GM08714 (cell line): ENCODE measurements around the gene BMAL1.
"Not testable (repeated sequence)": the region's sequence is repeated elsewhere in the genome, so short reads cannot be mapped to it uniquely, and the experiment has no call there.

ENCODE experiments used
- H3K4me3 ChIP-seq: fragments of 200-500 bp; sonication (Bioruptor generic); 2 replicates; pipeline ENCODE4 v1.5.1; 2014; ENCODE audit warnings: mild to moderate bottlenecking, low read length, inconsistent platforms
- ZNF274 ChIP-seq: IDR thresholded peaks from 2 replicates; pipeline ENCODE4 v1.6.1; 2012; ENCODE audit warnings: mild to moderate bottlenecking, low read depth, low read length

Gene BMAL1

GRCh38 chr11:13252438-13252837 lies 25.2 kb upstream of the BMAL1 start:
- no peak overlapping the region for H3K4me3 ChIP-seq
- no peak for TF ChIP-seq ZNF274

- no peak for TF ChIP-seq ZNF274
- no peak overlapping the region for H3K4me3 ChIP-seq
These were observed 21.4 kb upstream of the BMAL1 start for GRCh38 chr11:13256216-13256615.

GRCh38 chr11:13258061-13258460 lies 19.5 kb upstream of the BMAL1 start:
- not testable (repeated sequence) for H3K4me3 ChIP-seq

GRCh38 chr11:13258855-13259254 lies 18.7 kb upstream of the BMAL1 start:
- no peak overlapping the region for H3K4me3 ChIP-seq

GRCh38 chr11:13259374-13259773 lies 18.2 kb upstream of the BMAL1 start:
- TF ChIP-seq ZNF274 = no peak
- no peak overlapping the region for H3K4me3 ChIP-seq

More at GRCh38 chr11:13258855-13259254, 18.7 kb upstream of the BMAL1 start:
- TF ChIP-seq ZNF274 = no peak

- H3K4me3 ChIP-seq = no peak overlapping the region
- no peak for TF ChIP-seq ZNF274
These were observed 17.2 kb upstream of the BMAL1 start for GRCh38 chr11:13260201-13260962.

- no peak overlapping the region for H3K4me3 ChIP-seq
- TF ChIP-seq ZNF274 = no peak
These were observed 16.5 kb upstream of the BMAL1 start for GRCh38 chr11:13260963-13261588.

GRCh38 chr11:13261591-13262061 lies 16.0 kb upstream of the BMAL1 start:
- H3K4me3 ChIP-seq = no peak overlapping the region

GRCh38 chr11:13262096-13262495 lies 15.5 kb upstream of the BMAL1 start:
- H3K4me3 ChIP-seq = no peak overlapping the region
- TF ChIP-seq ZNF274 = no peak

More at GRCh38 chr11:13261591-13262061, 16.0 kb upstream of the BMAL1 start:
- TF ChIP-seq ZNF274 = no peak

- H3K4me3 ChIP-seq = no peak overlapping the region
- TF ChIP-seq ZNF274 = no peak
These were observed 8.8 kb upstream of the BMAL1 start for GRCh38 chr11:13268791-13269190.

- no peak for TF ChIP-seq ZNF274
These were observed 7.8 kb upstream of the BMAL1 start for GRCh38 chr11:13269775-13270174.

GRCh38 chr11:13271060-13271693 lies 6.4 kb upstream of the BMAL1 start:
- H3K4me3 ChIP-seq = no peak overlapping the region
- no peak for TF ChIP-seq ZNF274

More at GRCh38 chr11:13269775-13270174, 7.8 kb upstream of the BMAL1 start:
- no peak overlapping the region for H3K4me3 ChIP-seq

GRCh38 chr11:13276454-13276831 lies 1.1 kb upstream of the BMAL1 start:
- H3K4me3 ChIP-seq = peak overlapping the region; percentile 88
- no peak for TF ChIP-seq ZNF274

- TF ChIP-seq ZNF274 = no peak
These were observed 490 bp upstream of the BMAL1 start for GRCh38 chr11:13276832-13277767.

More at GRCh38 chr11:13276832-13277767, 490 bp upstream of the BMAL1 start:
- H3K4me3 ChIP-seq = peak overlapping the region; percentile 88
